SK-N-SH (cell line): ENCODE results near the gene RASEF. TPM values are rescaled to one million over a fixed set of nuclear protein-coding genes. Genes with fewer than 3 reads are reported as not detected.

Experiments
- CTCF ChIA-PET: fragments of 300-600, 350-600 bp; formaldehyde crosslinking; extraction: SDS; loops from one replicate; lab custom pipeline; 2021; lab: Yijun Ruan, JAX
- POLR2A ChIA-PET: fragments of 350-600 bp; sonication (Branson Sonifier 250); formaldehyde crosslinking; extraction: SDS; loops from one replicate; lab custom pipeline; 2020; ENCODE audit warnings: antibody characterized with exemption, inconsistent platforms; lab: Yijun Ruan, JAX
- DNase-seq: peaks from one replicate; pipeline ENCODE4 v3.0.0; 2012
- H2AFZ ChIP-seq: fragments of 200-600 bp; sonication (generic); 2 replicates; pipeline ENCODE4 v1.8.1; 2016; ENCODE audit warnings: antibody characterized with exemption, mild to moderate bottlenecking, low read depth
- H3F3A ChIP-seq: fragments of 200-600 bp; sonication (generic); replicated peaks from 2 replicates; pipeline ENCODE3; 2016; ENCODE audit warnings: antibody characterized with exemption, mild to moderate bottlenecking; ENCODE audit not compliant: insufficient read depth
- H3K27ac ChIP-seq, 2 experiments: fragments of 200-500 bp in 1 of 2; fragments of 200-600 bp in 1 of 2; sonication (Bioruptor generic) in 1 of 2; sonication (generic), shearing (Covaris generic) in 1 of 2; 2 replicates each; pipeline versions ENCODE4 v1.5.1 to v1.6.1; 2014 to 2016; ENCODE audit warnings: low read depth in 2 of 2, inconsistent platforms in 1 of 2, low read length in 1 of 2, mild to moderate bottlenecking in 1 of 2, mixed read lengths in 1 of 2
- H3K27me3 ChIP-seq: fragments of 200-600 bp; sonication (generic), shearing (Covaris generic); 2 replicates; pipeline ENCODE4 v1.6.1; 2016; ENCODE audit warnings: mixed run types; ENCODE audit not compliant: insufficient read depth
- H3K36me3 ChIP-seq, 2 experiments: fragments of 200-500 bp in 1 of 2; fragments of 200-600 bp in 1 of 2; sonication (Bioruptor generic) in 1 of 2; sonication (generic) in 1 of 2; replicated peaks in 1 of 2; 2 replicates each; pipeline versions ENCODE3 to v1.5.1; 2014 to 2016; ENCODE audit warnings: low read length in 1 of 2, mild to moderate bottlenecking in 1 of 2; ENCODE audit not compliant: insufficient read depth in 2 of 2, control insufficient read depth in 1 of 2
- H3K4me1 ChIP-seq, 2 experiments: fragments of 200-500 bp in 1 of 2; fragments of 200-600 bp in 1 of 2; sonication (Bioruptor generic) in 1 of 2; sonication (generic), shearing (Covaris generic) in 1 of 2; 2 replicates each; pipeline versions ENCODE4 v1.5.1 to v1.6.1; 2014 to 2016; ENCODE audit warnings: low read depth in 1 of 2, low read length in 1 of 2, mixed run types in 1 of 2; ENCODE audit not compliant: insufficient read depth in 2 of 2, control insufficient read depth in 1 of 2
- H3K4me2 ChIP-seq: fragments of 200-600 bp; sonication (generic), shearing (Covaris generic); 2 replicates; pipeline ENCODE4 v1.6.1; 2017; ENCODE audit warnings: mixed run types
- H3K4me3 ChIP-seq, 2 experiments: fragments of 200-500 bp in 1 of 2; fragments of 200-600 bp in 1 of 2; sonication (Bioruptor generic) in 1 of 2; sonication (generic), shearing (Covaris generic) in 1 of 2; 2 replicates each; pipeline versions ENCODE4 v1.5.1 to v1.8.1; 2014 to 2016; ENCODE audit warnings: low read depth in 2 of 2, inconsistent platforms in 1 of 2, low read length in 1 of 2, mild to moderate bottlenecking in 1 of 2, mixed read lengths in 1 of 2, moderate library complexity in 1 of 2
- H3K79me2 ChIP-seq: fragments of 200-600 bp; sonication (generic); 2 replicates; pipeline ENCODE4 v1.8.1; 2017; ENCODE audit warnings: mild to moderate bottlenecking; ENCODE audit not compliant: insufficient read depth
- H3K9ac ChIP-seq: fragments of 200-600 bp; sonication (generic); 2 replicates; pipeline ENCODE4 v1.6.1; 2017; ENCODE audit warnings: mixed run types
- H3K9me2 ChIP-seq: fragments of 200-600 bp; sonication (generic); 2 replicates; pipeline ENCODE4 v1.6.1; 2017; ENCODE audit warnings: mixed run types
- H3K9me3 ChIP-seq: fragments of 200-600 bp; sonication (generic); 2 replicates; pipeline ENCODE4 v1.6.1; 2017; ENCODE audit warnings: mixed run types, mild to moderate bottlenecking, moderate library complexity
- H4K20me1 ChIP-seq: fragments of 200-600 bp; sonication (generic); 2 replicates; pipeline ENCODE4 v1.6.1; 2017; ENCODE audit warnings: mild to moderate bottlenecking, mixed run types; ENCODE audit not compliant: insufficient read depth
- CHD2 ChIP-seq: fragments of 150-350 bp; IDR thresholded peaks from 2 replicates; pipeline ENCODE4 v1.6.1; 2018; ENCODE audit warnings: low read length; ENCODE audit not compliant: partially characterized antibody
- EZH2phosphoT487 ChIP-seq: fragments of 200-600 bp; sonication (generic); IDR thresholded peaks from 2 replicates; pipeline ENCODE4 v1.6.1; 2017; ENCODE audit warnings: low read depth, mixed run types, mild to moderate bottlenecking, antibody characterized with exemption, moderate library complexity, borderline replicate concordance
- FOSL2 ChIP-seq: IDR thresholded peaks from 2 replicates; pipeline ENCODE4 v1.4.0; 2012; ENCODE audit warnings: low read depth, mild to moderate bottlenecking, moderate library complexity, borderline replicate concordance
- FOXM1 ChIP-seq: IDR thresholded peaks from 2 replicates; pipeline ENCODE4 v1.4.0; 2012; ENCODE audit warnings: low read depth, mild to moderate bottlenecking
- GABPA ChIP-seq: IDR thresholded peaks from 2 replicates; pipeline ENCODE4 v1.4.0; 2012; ENCODE audit warnings: low read depth, mild to moderate bottlenecking
- GATA2 ChIP-seq: sonication (generic); formaldehyde crosslinking; IDR thresholded peaks from 2 replicates; pipeline ENCODE4 v1.5.0; 2020; ENCODE audit warnings: mild to moderate bottlenecking, missing genetic modification reagents
- NRF1 ChIP-seq: IDR thresholded peaks from 2 replicates; pipeline ENCODE4 v1.6.1; 2012; ENCODE audit warnings: low read depth, mild to moderate bottlenecking, low read length
- POLR2AphosphoS5 ChIP-seq: IDR thresholded peaks from 2 replicates; pipeline ENCODE4 v1.6.1; 2012; ENCODE audit warnings: low read depth, low read length
- RAD21 ChIP-seq: IDR thresholded peaks from 2 replicates; pipeline ENCODE4 v1.6.1; 2012; ENCODE audit warnings: mild to moderate bottlenecking, low read length
- RCOR1 ChIP-seq: fragments of 150-350 bp; IDR thresholded peaks from 2 replicates; pipeline ENCODE4 v1.6.1; 2017; ENCODE audit warnings: antibody characterized with exemption, low read length
- RFX5 ChIP-seq: IDR thresholded peaks from 2 replicates; pipeline ENCODE4 v1.6.1; 2012; ENCODE audit warnings: mild to moderate bottlenecking, improper control_type of control experiment, low read length
- SMC3 ChIP-seq: IDR thresholded peaks from 2 replicates; pipeline ENCODE4 v1.6.1; 2012; ENCODE audit warnings: low read depth, low read length, improper control_type of control experiment
- TCF12 ChIP-seq: IDR thresholded peaks from 2 replicates; pipeline ENCODE4 v1.4.0; 2012
- TEAD4 ChIP-seq: IDR thresholded peaks from 2 replicates; pipeline ENCODE4 v1.4.0; 2012; ENCODE audit warnings: mild to moderate bottlenecking, borderline replicate concordance; ENCODE audit not compliant: insufficient read depth
- YY1 ChIP-seq: IDR thresholded peaks from 2 replicates; pipeline ENCODE4 v1.4.0; 2012; ENCODE audit warnings: low read depth, mild to moderate bottlenecking
- WGBS: methylation state at CpG from one replicate; pipeline ENCODE4 v1.1.6; 2017; ENCODE audit warnings: low lambda C conversion rate; 5-methylcytosine and 5-hydroxymethylcytosine counted together
- polyA plus RNA-seq, 3 experiments: library from polyadenylated mRNA; depleted of rRNA; stranded (reverse); fragments of >200 nt; gene quantifications; 2 replicates each; pipeline ENCODE4 v1.2.3, GENCODE V29; 2012
- TF ChIP-seq, protein P1 (sequence below): fragments of 150-350 bp; IDR thresholded peaks from 2 replicates; pipeline ENCODE4 v1.6.1; 2017; ENCODE audit warnings: antibody characterized with exemption, low read length, low read depth, borderline replicate concordance
- TF ChIP-seq, protein P2 (sequence below): fragments of 200-600 bp; sonication (generic); IDR thresholded peaks from 2 replicates; pipeline ENCODE4 v1.6.1; 2017; ENCODE audit warnings: antibody characterized with exemption, mild to moderate bottlenecking, moderate library complexity
- TF ChIP-seq, protein P3 (sequence below): IDR thresholded peaks from 2 replicates; pipeline ENCODE4 v1.4.0; 2012; ENCODE audit warnings: low read depth, borderline replicate concordance
- TF ChIP-seq, protein P4 (sequence below): IDR thresholded peaks from 2 replicates; pipeline ENCODE4 v1.4.0; 2012; ENCODE audit warnings: low read depth, borderline replicate concordance
- TF ChIP-seq, protein P5 (sequence below): IDR thresholded peaks from 2 replicates; pipeline ENCODE4; 2012
- TF ChIP-seq, protein P6 (sequence below): IDR thresholded peaks from 2 replicates; pipeline ENCODE4 v1.4.0; 2012; ENCODE audit warnings: low read depth

Gene RASEF
- polyA plus RNA-seq, 1 of the 3 experiments (the other 2 are of a cell fraction), result not detected

DNA sequence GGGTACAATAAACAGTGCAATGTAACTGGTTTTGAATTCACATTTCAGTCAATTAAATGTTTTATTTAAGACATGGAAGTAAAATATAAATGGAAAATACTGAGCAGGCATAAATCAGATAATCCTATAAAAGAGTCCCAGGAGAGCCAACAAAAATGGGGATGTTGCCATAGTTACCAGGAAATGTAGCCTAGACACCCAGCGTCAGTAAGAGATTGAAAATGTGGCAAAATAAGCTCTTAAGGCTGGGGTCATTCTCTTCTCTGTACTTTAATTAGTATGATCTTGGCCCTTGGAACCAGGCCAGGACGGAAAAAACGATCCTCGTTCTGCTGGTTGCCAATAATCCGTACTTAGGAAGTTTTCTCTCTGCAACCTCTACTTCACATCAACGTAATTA, 18.9 kb upstream of the RASEF start:
- 48% methylated on average over 6 of the region's 6 CpGs for WGBS
- DNase-seq, result no peak
- Histone ChIP-seq H3K27ac (no peak overlapping the region), H4K20me1 (no peaks in the 10 kb centered on the region), H3K4me1 (no peaks in the 10 kb centered on the region), H3K9me3 (no peaks in the 10 kb centered on the region), H3K27me3 (no peaks in the 10 kb centered on the region), H3F3A (no peaks in the 10 kb centered on the region), H3K4me3 (no peak overlapping the region), H2AFZ (no peak overlapping the region), H3K79me2 (no peaks in the 10 kb centered on the region), H3K9me2 (no peaks in the 10 kb centered on the region), H3K4me2 (no peak overlapping the region), H3K9ac (no peak overlapping the region), H3K36me3 (no peaks in the 10 kb centered on the region)
- CTCF ChIA-PET, result interaction anchor here (0.7 kb wide), 1 partner anchor 1456 kb away, joined by 3 read pairs; no protein-coding TSS in a partner anchor
- POLR2A ChIA-PET, result no interaction called here
- TF ChIP-seq NRF1 (no peak), CHD2 (no peak), GABPA (no peak), SMC3 (no peak)
- TF ChIP-seq, protein P1, sequence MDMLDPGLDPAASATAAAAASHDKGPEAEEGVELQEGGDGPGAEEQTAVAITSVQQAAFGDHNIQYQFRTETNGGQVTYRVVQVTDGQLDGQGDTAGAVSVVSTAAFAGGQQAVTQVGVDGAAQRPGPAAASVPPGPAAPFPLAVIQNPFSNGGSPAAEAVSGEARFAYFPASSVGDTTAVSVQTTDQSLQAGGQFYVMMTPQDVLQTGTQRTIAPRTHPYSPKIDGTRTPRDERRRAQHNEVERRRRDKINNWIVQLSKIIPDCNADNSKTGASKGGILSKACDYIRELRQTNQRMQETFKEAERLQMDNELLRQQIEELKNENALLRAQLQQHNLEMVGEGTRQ, result no peak

DNA sequence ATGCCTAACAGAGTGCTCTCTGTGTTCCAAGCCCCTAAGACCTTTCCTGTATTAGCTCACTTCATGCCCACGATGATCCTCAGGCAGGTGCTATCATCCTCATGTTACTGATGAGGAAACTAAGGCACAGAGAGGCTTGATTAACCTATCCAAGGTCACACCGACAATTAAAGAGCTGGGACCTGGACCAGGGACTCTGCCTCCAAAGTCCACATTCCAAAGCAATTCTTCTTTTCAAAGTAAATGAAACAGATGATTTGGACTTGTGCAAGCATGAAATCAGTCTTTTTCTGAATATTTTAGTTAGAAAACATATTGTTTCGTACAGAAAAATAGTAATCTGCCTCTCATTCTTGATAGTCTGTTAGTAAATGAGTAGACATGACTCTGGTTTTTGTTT, 18.1 kb upstream of the RASEF start:
- WGBS, result 24% methylated on average over 3 of the region's 3 CpGs
- no peaks in the 10 kb centered on the region for H3F3A ChIP-seq
- no peaks in the 10 kb centered on the region for H4K20me1 ChIP-seq
- no peaks in the 10 kb centered on the region for H3K9me2 ChIP-seq
- ChIA-PET CTCF (no interaction called here), POLR2A (no interaction called here)
- no peaks in the 10 kb centered on the region for H3K27me3 ChIP-seq
- no peaks in the 10 kb centered on the region for H3K4me1 ChIP-seq
- no peak overlapping the region for H3K9ac ChIP-seq
- H3K4me2 ChIP-seq, result no peak overlapping the region
- TF ChIP-seq FOXM1, result no peak
- TF ChIP-seq RCOR1, result no peak
- TF ChIP-seq RFX5, result no peak
- no peak for TF ChIP-seq EZH2phosphoT487
- TF ChIP-seq TCF12, result no peak
- TF ChIP-seq, protein P2, sequence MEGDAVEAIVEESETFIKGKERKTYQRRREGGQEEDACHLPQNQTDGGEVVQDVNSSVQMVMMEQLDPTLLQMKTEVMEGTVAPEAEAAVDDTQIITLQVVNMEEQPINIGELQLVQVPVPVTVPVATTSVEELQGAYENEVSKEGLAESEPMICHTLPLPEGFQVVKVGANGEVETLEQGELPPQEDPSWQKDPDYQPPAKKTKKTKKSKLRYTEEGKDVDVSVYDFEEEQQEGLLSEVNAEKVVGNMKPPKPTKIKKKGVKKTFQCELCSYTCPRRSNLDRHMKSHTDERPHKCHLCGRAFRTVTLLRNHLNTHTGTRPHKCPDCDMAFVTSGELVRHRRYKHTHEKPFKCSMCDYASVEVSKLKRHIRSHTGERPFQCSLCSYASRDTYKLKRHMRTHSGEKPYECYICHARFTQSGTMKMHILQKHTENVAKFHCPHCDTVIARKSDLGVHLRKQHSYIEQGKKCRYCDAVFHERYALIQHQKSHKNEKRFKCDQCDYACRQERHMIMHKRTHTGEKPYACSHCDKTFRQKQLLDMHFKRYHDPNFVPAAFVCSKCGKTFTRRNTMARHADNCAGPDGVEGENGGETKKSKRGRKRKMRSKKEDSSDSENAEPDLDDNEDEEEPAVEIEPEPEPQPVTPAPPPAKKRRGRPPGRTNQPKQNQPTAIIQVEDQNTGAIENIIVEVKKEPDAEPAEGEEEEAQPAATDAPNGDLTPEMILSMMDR, result no peak
- TF ChIP-seq, protein P3, sequence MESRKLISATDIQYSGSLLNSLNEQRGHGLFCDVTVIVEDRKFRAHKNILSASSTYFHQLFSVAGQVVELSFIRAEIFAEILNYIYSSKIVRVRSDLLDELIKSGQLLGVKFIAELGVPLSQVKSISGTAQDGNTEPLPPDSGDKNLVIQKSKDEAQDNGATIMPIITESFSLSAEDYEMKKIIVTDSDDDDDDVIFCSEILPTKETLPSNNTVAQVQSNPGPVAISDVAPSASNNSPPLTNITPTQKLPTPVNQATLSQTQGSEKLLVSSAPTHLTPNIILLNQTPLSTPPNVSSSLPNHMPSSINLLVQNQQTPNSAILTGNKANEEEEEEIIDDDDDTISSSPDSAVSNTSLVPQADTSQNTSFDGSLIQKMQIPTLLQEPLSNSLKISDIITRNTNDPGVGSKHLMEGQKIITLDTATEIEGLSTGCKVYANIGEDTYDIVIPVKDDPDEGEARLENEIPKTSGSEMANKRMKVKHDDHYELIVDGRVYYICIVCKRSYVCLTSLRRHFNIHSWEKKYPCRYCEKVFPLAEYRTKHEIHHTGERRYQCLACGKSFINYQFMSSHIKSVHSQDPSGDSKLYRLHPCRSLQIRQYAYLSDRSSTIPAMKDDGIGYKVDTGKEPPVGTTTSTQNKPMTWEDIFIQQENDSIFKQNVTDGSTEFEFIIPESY, result no peak
- TF ChIP-seq POLR2AphosphoS5, result no peak
- TF ChIP-seq, protein P1, result no peak
- TF ChIP-seq FOSL2, result no peak
- no peak for TF ChIP-seq NRF1
- TF ChIP-seq, protein P4, sequence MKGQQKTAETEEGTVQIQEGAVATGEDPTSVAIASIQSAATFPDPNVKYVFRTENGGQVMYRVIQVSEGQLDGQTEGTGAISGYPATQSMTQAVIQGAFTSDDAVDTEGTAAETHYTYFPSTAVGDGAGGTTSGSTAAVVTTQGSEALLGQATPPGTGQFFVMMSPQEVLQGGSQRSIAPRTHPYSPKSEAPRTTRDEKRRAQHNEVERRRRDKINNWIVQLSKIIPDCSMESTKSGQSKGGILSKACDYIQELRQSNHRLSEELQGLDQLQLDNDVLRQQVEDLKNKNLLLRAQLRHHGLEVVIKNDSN, result no peak
- TF ChIP-seq, protein P5, sequence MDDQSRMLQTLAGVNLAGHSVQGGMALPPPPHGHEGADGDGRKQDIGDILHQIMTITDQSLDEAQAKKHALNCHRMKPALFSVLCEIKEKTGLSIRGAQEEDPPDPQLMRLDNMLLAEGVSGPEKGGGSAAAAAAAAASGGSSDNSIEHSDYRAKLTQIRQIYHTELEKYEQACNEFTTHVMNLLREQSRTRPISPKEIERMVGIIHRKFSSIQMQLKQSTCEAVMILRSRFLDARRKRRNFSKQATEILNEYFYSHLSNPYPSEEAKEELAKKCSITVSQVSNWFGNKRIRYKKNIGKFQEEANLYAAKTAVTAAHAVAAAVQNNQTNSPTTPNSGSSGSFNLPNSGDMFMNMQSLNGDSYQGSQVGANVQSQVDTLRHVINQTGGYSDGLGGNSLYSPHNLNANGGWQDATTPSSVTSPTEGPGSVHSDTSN, result no peak
- TF ChIP-seq GATA2, result no peak
- TF ChIP-seq TEAD4, result no peak
- no peak for TF ChIP-seq YY1
- no peak for TF ChIP-seq RAD21
- TF ChIP-seq, protein P6, sequence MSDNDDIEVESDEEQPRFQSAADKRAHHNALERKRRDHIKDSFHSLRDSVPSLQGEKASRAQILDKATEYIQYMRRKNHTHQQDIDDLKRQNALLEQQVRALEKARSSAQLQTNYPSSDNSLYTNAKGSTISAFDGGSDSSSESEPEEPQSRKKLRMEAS, result no peak
- TF ChIP-seq SMC3, result no peak
- H2AFZ ChIP-seq, result no peak overlapping the region
- H3K79me2 ChIP-seq, result no peaks in the 10 kb centered on the region
- no peak for DNase-seq
- no peak overlapping the region for H3K4me3 ChIP-seq
- no peak overlapping the region for H3K27ac ChIP-seq
- no peaks in the 10 kb centered on the region for H3K36me3 ChIP-seq
- no peaks in the 10 kb centered on the region for H3K9me3 ChIP-seq
